NCI-H2081 (cell line): ENCODE measurements around the gene FMO5.
A peak's percentile ranks its signal among the peaks of the same experiment; 100 is the strongest.
"Not testable (repeated sequence)": the region's sequence is repeated elsewhere in the genome, so short reads cannot be mapped to it uniquely, and the experiment has no call there.

Source experiments
- DNase-seq, 2 experiments: peaks; one replicate each; lab custom pipeline; 2025; lab: John Stamatoyannopoulos, UW

Gene FMO5

GRCh38 chr1:147238925-147239820, 14.0 kb upstream of the FMO5 start:
- no peak for DNase-seq

- DNase-seq = no peak
Observed at GRCh38 chr1:147238053-147238902, 13.1 kb upstream of the FMO5 start.

GRCh38 chr1:147236959-147237791, 12.0 kb upstream of the FMO5 start:
- no peak for DNase-seq

- DNase-seq = no peak
Observed at GRCh38 chr1:147236448-147236847, 11.3 kb upstream of the FMO5 start.

GRCh38 chr1:147235822-147236221, 10.7 kb upstream of the FMO5 start:
- DNase-seq = no peak

- not testable (repeated sequence) for DNase-seq
Observed at GRCh38 chr1:147233903-147234302, 8.8 kb upstream of the FMO5 start.

- not testable (repeated sequence) for DNase-seq
Observed at GRCh38 chr1:147231032-147231431, 5.9 kb upstream of the FMO5 start.

- DNase-seq = peak; percentile 6 to 51
Observed at GRCh38 chr1:147223740-147224615, 1.2 kb downstream of the FMO5 start.

GRCh38 chr1:147218606-147219005, 6.5 kb downstream of the FMO5 start:
- no peak for DNase-seq

GRCh38 chr1:147217141-147217540, 8.0 kb downstream of the FMO5 start:
- DNase-seq = no peak

GRCh38 chr1:147216124-147216523, 9.0 kb downstream of the FMO5 start:
- no peak for DNase-seq

GRCh38 chr1:147215540-147215916, 9.6 kb downstream of the FMO5 start:
- no peak for DNase-seq

- DNase-seq = no peak
Observed at GRCh38 chr1:147214842-147215539, 10.1 kb downstream of the FMO5 start.

GRCh38 chr1:147214325-147214724, 10.8 kb downstream of the FMO5 start:
- no peak for DNase-seq

GRCh38 chr1:147213271-147213670, 11.9 kb downstream of the FMO5 start:
- no peak for DNase-seq

GRCh38 chr1:147211577-147211976, 13.6 kb downstream of the FMO5 start:
- no peak for DNase-seq

- DNase-seq = no peak
Observed at GRCh38 chr1:147210987-147211386, 14.2 kb downstream of the FMO5 start.

- DNase-seq = no peak
Observed at GRCh38 chr1:147209825-147210821, 15.0 kb downstream of the FMO5 start.

- DNase-seq = no peak
Observed at GRCh38 chr1:147208619-147209018, 16.5 kb downstream of the FMO5 start.
